K562 treated with DMSO at 1 percent for 48 hours (cell line): Measurements from ENCODE around the gene ARHGDIA. TPM values are rescaled to one million over a fixed set of nuclear protein-coding genes. Genes with fewer than 3 reads are reported as not detected.

Source experiments
- total RNA-seq: library from RNA; unstranded; fragments of 300-600 nt; gene quantifications from 2 replicates; pipeline ENCODE4 v1.2.3, GENCODE V29; 2022; ENCODE audit warnings: low replicate concordance; ENCODE audit errors: extremely low read depth

Gene ARHGDIA
- 847 TPM in 1 of 2 replicates, not detected in the other for total RNA-seq

GRCh38 chr17:81870981-81871386 is at the start of gene ARHGDIA:
TSS of gene ARHGDIA (minus strand) at chr17:81871337. CDS start at chr17:81869930, 1,407 bp downstream.

DNA sequence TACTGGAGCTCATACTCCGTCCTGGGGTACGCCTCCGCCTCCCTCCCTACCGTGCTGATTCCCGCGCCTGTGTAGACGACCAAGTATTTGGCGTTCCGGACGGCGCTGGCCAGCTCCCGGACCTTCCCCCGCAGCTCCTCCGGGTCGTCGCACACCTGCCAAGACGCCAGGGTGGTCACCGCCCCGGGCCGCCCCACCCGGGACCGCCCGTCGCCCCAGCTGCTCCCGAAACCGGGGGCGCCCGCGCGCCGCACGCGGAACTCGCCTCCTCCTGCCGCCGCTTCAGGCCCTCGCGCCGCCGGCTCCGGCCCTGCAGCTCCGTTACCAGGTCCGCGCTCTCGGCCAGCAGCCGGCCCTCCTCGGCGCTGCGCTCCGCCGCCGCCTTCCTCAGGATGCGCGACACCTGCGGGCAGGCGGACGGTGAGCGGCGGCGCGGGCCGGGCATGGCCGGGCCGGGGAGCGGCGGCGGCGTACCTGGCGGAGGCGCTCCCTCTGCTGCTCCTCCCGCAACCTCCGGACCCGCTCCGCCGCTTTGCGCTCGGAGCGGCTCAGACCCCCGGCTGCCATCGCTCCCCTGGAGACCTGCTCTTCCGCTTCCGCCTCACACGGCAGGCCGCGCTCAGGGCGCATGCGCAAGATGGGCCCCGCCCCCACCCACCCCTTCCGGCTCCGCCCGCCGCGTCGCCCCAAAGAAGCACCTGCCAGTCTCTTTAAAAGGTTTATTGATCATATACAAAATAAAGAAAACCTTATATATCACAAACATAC is 46.6 kb upstream of the ARHGDIA start, which contains the start of gene SIRT7:
Gene SIRT7 (minus strand): TSS at position 612 of the 768 bp plus-strand sequence. CDS start 45 bp downstream, at position 567.

GRCh38 chr17:81911277-81911961 is 40.3 kb upstream of the ARHGDIA start, which contains the start of gene PCYT2:
TSS of gene PCYT2 (minus strand) at chr17:81911399. CDS start at chr17:81911355, 44 bp downstream.

DNA sequence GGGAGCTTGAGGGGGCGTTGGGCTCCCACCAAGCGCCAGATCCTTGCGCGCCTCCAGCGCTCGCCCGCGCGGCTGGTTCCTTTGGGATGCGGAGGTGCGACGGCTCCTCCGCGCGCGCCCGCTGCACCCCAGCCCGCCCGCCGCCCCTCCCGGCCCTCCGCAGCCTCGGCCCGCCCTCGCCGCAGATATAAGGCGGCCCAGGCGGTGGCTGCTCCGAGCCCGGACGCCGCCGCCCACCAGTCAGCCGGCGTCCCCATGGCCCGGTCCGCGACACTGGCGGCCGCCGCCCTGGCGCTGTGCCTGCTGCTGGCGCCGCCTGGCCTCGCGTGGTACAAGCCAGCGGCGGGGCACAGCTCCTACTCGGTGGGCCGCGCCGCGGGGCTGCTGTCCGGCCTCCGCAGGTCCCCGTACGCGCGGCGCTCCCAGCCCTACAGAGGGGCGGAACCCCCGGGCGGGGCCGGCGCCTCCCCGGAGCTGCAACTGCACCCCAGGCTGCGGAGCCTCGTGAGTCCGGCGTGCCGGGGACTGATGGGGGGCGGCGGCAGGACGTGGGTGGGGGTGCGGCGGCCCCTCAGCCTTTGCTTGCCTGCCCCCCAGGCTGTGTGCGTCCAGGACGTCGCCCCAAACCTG is 31.0 kb upstream of the ARHGDIA start, which contains the start of gene NPB:
Gene NPB (plus strand): TSS at position 216 of the 630 bp plus-strand sequence. CDS start 40 bp downstream, at position 256.

GRCh38 chr17:81859906-81860755 is 11.0 kb downstream of the ARHGDIA start, which contains the start of gene P4HB:
TSS of gene P4HB (minus strand) at chr17:81860535. CDS start at chr17:81860471, 64 bp downstream.

GRCh38 chr17:81834831-81835267 is 36.3 kb downstream of the ARHGDIA start, which contains the start of gene PPP1R27:
TSS of gene PPP1R27 (minus strand) at chr17:81835050. CDS start at chr17:81834953, 97 bp downstream.

GRCh38 chr17:81833160-81833920 is 37.8 kb downstream of the ARHGDIA start, which contains the start of gene MCRIP1:
TSS of gene MCRIP1 (minus strand) at chr17:81833291. CDS start at chr17:81824506, 8,785 bp downstream.

Other genes starting within 250 kb of the ARHGDIA start
- gene NPLOC4, start 234.2 kb downstream of the ARHGDIA start, total RNA-seq = not detected in 2 replicates
- gene TSPAN10, start 234.1 kb downstream of the ARHGDIA start, total RNA-seq = not detected in 2 replicates
- gene PDE6G, start 214.8 kb downstream of the ARHGDIA start, total RNA-seq = not detected in 2 replicates
- not detected in 2 replicates for gene OXLD1, start 204.7 kb downstream of the ARHGDIA start, total RNA-seq
- gene CCDC137, start 204.6 kb downstream of the ARHGDIA start, total RNA-seq = not detected in 2 replicates
- gene ARL16, start 187.5 kb downstream of the ARHGDIA start, total RNA-seq = not detected in 2 replicates
- not detected in 2 replicates for gene HGS, start 187.3 kb downstream of the ARHGDIA start, total RNA-seq
- not detected in 2 replicates for gene MRPL12, start 168.0 kb downstream of the ARHGDIA start, total RNA-seq
- not detected in 2 replicates for gene SLC25A10, start 159.1 kb downstream of the ARHGDIA start, total RNA-seq
- gene GCGR, start 67.2 kb downstream of the ARHGDIA start, total RNA-seq = not detected in 2 replicates
- gene MCRIP1, start 38.0 kb downstream of the ARHGDIA start, total RNA-seq = not detected in 2 replicates
- gene PPP1R27, start 36.3 kb downstream of the ARHGDIA start, total RNA-seq = not detected in 2 replicates
- 1,566 TPM in 1 of 2 replicates, not detected in the other for gene P4HB, start 10.8 kb downstream of the ARHGDIA start, total RNA-seq
- gene ALYREF, start 20.2 kb upstream of the ARHGDIA start, total RNA-seq = not detected in 2 replicates
- 1,946 TPM in 1 of 2 replicates, not detected in the other for gene ANAPC11, start 20.4 kb upstream of the ARHGDIA start, total RNA-seq
- not detected in 2 replicates for gene NPB, start 30.9 kb upstream of the ARHGDIA start, total RNA-seq
- gene PCYT2, start 40.1 kb upstream of the ARHGDIA start, total RNA-seq = not detected in 2 replicates
- not detected in 2 replicates for gene SIRT7, start 46.8 kb upstream of the ARHGDIA start, total RNA-seq
- gene MAFG, start 56.4 kb upstream of the ARHGDIA start, total RNA-seq = not detected in 2 replicates
- gene PYCR1, start 66.0 kb upstream of the ARHGDIA start, total RNA-seq = not detected in 2 replicates
- gene MYADML2, start 75.9 kb upstream of the ARHGDIA start, total RNA-seq = not detected in 2 replicates
- not detected in 2 replicates for gene NOTUM, start 89.8 kb upstream of the ARHGDIA start, total RNA-seq
- gene ASPSCR1, start 106.3 kb upstream of the ARHGDIA start, total RNA-seq = not detected in 2 replicates
- gene CENPX, start 151.5 kb upstream of the ARHGDIA start, total RNA-seq = not detected in 2 replicates
- gene LRRC45, start 152.0 kb upstream of the ARHGDIA start, total RNA-seq = not detected in 2 replicates
- gene RAC3, start 160.3 kb upstream of the ARHGDIA start, total RNA-seq = not detected in 2 replicates
- not detected in 2 replicates for gene DCXR, start 166.4 kb upstream of the ARHGDIA start, total RNA-seq
- gene RFNG, start 180.5 kb upstream of the ARHGDIA start, total RNA-seq = not detected in 2 replicates
- 331 TPM in 1 of 2 replicates, not detected in the other for gene GPS1, start 180.6 kb upstream of the ARHGDIA start, total RNA-seq
- not detected in 2 replicates for gene DUS1L, start 194.5 kb upstream of the ARHGDIA start, total RNA-seq
- 80.4 TPM in 1 of 2 replicates, not detected in the other for gene FASN, start 226.9 kb upstream of the ARHGDIA start, total RNA-seq